ENCODE results near the gene VRK1. TPM values are rescaled to one million over a fixed set of nuclear protein-coding genes. Genes with fewer than 3 reads are reported as not detected.

Gene VRK1
- total RNA-seq, 4 donors from 2014 or later = 11.3 to 18.2 (median 16.7) TPM

GRCh38 chr14:96752594-96752993 lies 44.6 kb upstream of the VRK1 start:
- TF ChIP-seq POLR2A (IDR thresholded peaks at IDR 0.05) (no peak), CTCF (IDR thresholded peaks at IDR 0.05) (no peak)
- H3K4me1 ChIP-seq = no peaks in the 10 kb centered on the region
- no peak overlapping the region for H3K4me3 ChIP-seq
- 50 to 100% methylated on average over 1 of the region's 3 CpGs for WGBS, 2 donors (ENCODE audit: low coverage in 1 of 2)
- no peak for ATAC-seq
- H3K27me3 ChIP-seq = peaks cover 72% of the 10 kb centered on the region
- no peaks in the 10 kb centered on the region for H3K36me3 ChIP-seq
- H3K9me3 ChIP-seq = no peaks in the 10 kb centered on the region
- no peak overlapping the region for H3K27ac ChIP-seq

GRCh38 chr14:96754162-96754844 lies 42.9 kb upstream of the VRK1 start:
- Histone ChIP-seq H3K27ac (no peak overlapping the region), H3K9me3 (no peaks in the 10 kb centered on the region), H3K36me3 (no peaks in the 10 kb centered on the region), H3K4me1 (no peaks in the 10 kb centered on the region), H3K4me3 (no peak overlapping the region), H3K27me3 (peaks cover 57% of the 10 kb centered on the region)
- TF ChIP-seq POLR2AphosphoS5 (IDR thresholded peaks at IDR 0.05) = no peak
- no peak for TF ChIP-seq CTCF (IDR thresholded peaks at IDR 0.05)
- TF ChIP-seq POLR2A (IDR thresholded peaks at IDR 0.05) = no peak
- no peak for TF ChIP-seq EP300 (IDR thresholded peaks at IDR 0.05)
- no peak for ATAC-seq
- WGBS, 2 donors (ENCODE audit: low coverage in 1 of 2) = 89 to 93% methylated on average over 4 of the region's 8 CpGs

GRCh38 chr14:96754845-96755184 lies 42.4 kb upstream of the VRK1 start:
- Histone ChIP-seq H3K36me3 (no peaks in the 10 kb centered on the region), H3K27ac (no peak overlapping the region), H3K9me3 (no peaks in the 10 kb centered on the region), H3K4me1 (no peaks in the 10 kb centered on the region), H3K27me3 (peaks cover 52% of the 10 kb centered on the region), H3K4me3 (no peak overlapping the region)
- no peak for ATAC-seq
- 21 to 46% methylated on average over 2 to 6 of the region's 6 CpGs for WGBS, 2 donors (ENCODE audit: low coverage in 1 of 2)
- TF ChIP-seq POLR2AphosphoS5 (IDR thresholded peaks at IDR 0.05) (no peak), CTCF (IDR thresholded peaks at IDR 0.05) (no peak), POLR2A (IDR thresholded peaks at IDR 0.05) (no peak)

GRCh38 chr14:96756745-96757144 lies 40.4 kb upstream of the VRK1 start:
- peaks cover 37% of the 10 kb centered on the region for H3K27me3 ChIP-seq
- TF ChIP-seq POLR2A (IDR thresholded peaks at IDR 0.05) (no peak), POLR2AphosphoS5 (IDR thresholded peaks at IDR 0.05) (no peak), EP300 (IDR thresholded peaks at IDR 0.05) (no peak), CTCF (IDR thresholded peaks at IDR 0.05) (no peak)
- H3K27ac ChIP-seq = no peak overlapping the region
- H3K9me3 ChIP-seq = no peaks in the 10 kb centered on the region
- H3K36me3 ChIP-seq = no peaks in the 10 kb centered on the region
- WGBS, 2 donors (ENCODE audit: low coverage in 1 of 2) = 47% methylated on average over 5 of the region's 5 CpGs; no CpG with 5 or more reads in 1 of the 2 donors
- no peak for ATAC-seq
- H3K4me1 ChIP-seq = no peaks in the 10 kb centered on the region
- no peak overlapping the region for H3K4me3 ChIP-seq

- no peak overlapping the region for H3K4me3 ChIP-seq
- H3K4me1 ChIP-seq = no peaks in the 10 kb centered on the region
- no peaks in the 10 kb centered on the region for H3K9me3 ChIP-seq
- TF ChIP-seq POLR2A (IDR thresholded peaks at IDR 0.05) (no peak), CTCF (IDR thresholded peaks at IDR 0.05) (no peak), EP300 (IDR thresholded peaks at IDR 0.05) (no peak), POLR2AphosphoS5 (IDR thresholded peaks at IDR 0.05) (no peak)
- no peak for ATAC-seq
- no peak overlapping the region for H3K27ac ChIP-seq
- 86 to 90% methylated on average over 1 to 3 of the region's 7 CpGs for WGBS, 2 donors (ENCODE audit: low coverage in 1 of 2)
- no peaks in the 10 kb centered on the region for H3K36me3 ChIP-seq
- peaks cover 37% of the 10 kb centered on the region for H3K27me3 ChIP-seq
Observed at GRCh38 chr14:96757456-96757855, 39.7 kb upstream of the VRK1 start.
